Activated naive CD8-positive, alpha-beta T cell treated with anti-CD3 and anti-CD28 coated beads, Interleukin-2, amount 50 U/mL, for 16 hours (primary cell): Measurements from ENCODE around the gene ADAM17.

Experiments
- DNase-seq: peaks from one replicate; pipeline ENCODE4 v3.0.0-alpha.2; 2020; ENCODE audit warnings: low read depth, low spot score

The ADAM17 gene

DNA sequence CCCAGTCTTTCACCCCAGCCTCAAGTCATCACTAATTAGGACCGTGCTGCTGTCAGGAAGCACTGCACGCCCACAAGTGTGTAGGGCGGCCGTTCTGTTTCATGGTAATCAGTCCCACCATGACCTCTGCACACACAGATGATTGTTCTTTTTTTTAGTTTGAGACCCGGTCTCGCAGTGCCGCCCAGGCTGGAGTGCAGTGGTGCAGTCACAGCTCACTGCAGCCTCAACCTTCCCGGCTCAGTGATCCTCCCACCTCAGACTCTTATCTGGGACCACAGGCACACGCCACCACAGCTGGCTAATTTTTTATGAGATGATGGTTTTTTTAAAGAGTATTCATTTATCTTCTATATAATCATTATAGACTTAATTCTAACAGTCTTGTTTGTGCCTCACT lies 83.1 kb downstream of the ADAM17 start:
- no peak for DNase-seq

GRCh38 chr2:9471206-9471605 lies 84.4 kb downstream of the ADAM17 start:
- DNase-seq, result no peak

DNA sequence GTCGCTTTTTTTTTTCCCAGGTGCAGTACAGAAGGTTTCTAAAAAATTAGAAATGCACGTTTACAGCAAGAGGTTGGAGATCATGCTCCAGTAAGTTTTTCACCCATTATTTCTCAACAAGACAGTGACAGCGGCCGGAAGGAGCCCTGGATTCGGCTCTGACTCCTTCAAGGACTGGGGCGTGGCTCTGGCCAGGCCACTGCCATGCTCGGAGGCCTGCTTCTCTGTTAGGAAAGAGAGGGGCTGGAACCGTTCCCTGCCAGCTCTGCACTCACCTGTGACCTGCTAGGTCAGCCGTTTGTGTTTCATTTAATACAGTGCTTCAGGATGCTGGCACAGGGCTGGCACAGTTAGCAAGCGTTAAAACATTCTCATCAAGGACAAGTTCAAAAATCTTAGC lies 87.9 kb downstream of the ADAM17 start:
- no peak for DNase-seq

DNA sequence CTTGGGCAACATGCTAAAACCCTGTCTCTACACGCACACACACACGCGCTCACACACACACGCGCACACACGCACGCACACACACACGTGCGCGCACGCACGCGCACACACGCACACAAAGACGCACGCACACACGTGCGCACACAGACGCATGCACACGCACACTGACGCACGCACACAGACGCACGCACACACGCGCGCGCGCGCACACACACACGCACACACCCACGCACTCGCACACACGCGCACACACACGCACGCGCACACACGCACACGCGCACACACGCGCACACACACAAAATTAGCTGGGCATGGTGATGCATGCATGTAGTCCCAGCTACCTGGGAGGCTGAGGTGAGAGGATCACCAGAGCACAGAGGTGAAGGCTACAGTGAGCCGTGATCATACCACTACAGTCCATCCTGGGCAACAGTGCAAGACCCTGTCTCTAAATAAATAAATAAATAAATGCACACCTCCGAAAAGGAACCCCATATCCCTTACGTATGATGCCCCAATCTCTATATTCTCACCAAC lies 89.4 kb downstream of the ADAM17 start:
- DNase-seq, result no peak

GRCh38 chr2:9465170-9465569 lies 90.5 kb downstream of the ADAM17 start:
- DNase-seq, result no peak

GRCh38 chr2:9463698-9464034 lies 92.0 kb downstream of the ADAM17 start:
- no peak for DNase-seq

GRCh38 chr2:9462886-9463697 lies 92.5 kb downstream of the ADAM17 start:
- no peak for DNase-seq

- DNase-seq, result no peak
Observed at GRCh38 chr2:9462313-9462712, 93.3 kb downstream of the ADAM17 start.

- no peak for DNase-seq
Observed at GRCh38 chr2:9461079-9461478, 94.6 kb downstream of the ADAM17 start.

DNA sequence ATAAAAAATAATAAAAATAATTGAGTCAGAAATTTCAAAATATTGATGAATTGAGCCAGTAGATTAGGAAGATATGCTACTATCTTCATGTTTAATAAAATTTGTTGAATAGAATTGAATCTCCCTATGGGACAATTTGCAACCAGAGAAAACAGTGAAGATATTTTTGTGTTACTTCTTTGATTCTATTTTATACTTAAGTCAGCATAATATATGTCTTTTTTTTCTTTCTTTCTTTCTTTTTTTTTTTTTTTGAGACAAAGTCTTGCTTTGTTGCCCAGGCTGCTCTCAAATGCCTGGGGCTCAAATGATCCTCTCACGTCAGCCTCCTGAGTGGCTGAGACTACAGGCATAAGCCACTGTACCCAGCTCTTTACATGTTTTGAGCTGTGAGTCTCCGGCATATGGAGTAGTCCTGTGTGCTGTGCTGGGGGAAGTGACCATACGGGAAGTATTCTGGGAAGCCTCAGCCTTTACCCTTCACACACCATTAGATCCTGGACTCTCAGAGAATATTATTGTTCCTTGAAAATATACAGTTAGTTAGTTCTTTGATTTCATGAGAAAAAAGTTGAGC lies 95.1 kb downstream of the ADAM17 start:
- no peak for DNase-seq

- DNase-seq, result no peak
Observed at GRCh38 chr2:9451231-9451630, 104.4 kb downstream of the ADAM17 start.

DNA sequence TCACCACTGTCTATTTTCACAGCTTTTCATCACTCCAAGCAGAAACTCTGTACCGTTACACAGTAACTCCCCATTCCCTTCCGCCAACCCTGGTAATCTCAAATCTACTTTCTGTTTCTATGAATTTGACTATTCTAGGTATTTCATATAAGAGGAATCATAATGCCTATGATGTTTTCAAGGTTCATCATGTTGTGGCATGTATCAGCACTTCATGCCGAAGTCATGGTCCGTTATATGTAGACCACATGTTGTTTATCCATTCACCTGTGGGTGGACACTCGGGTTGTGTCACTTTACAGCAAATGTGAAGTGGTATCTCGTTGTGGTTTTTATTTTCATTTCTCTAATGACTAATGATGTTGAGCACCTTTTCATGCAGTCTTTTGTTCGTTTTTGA lies 110.5 kb downstream of the ADAM17 start:
- no peak for DNase-seq

DNA sequence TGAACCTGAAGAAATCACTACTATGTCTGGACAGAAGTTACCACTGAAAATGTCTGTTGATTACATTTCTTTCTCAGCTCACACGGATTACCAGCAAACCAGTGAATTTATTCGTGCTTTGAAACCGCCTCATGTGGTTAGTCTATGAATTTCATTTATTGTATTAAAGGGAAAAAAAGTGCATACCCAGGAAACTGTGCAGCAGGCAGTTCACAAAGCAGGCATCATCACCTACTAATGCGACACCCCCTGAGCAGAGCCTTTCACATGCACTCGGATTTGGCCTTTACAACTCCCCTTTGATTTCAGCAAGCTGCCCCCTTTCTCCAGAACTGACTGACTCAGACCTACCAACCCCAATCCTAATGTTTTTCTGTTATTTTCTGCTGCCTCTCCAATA lies 112.1 kb downstream of the ADAM17 start:
- no peak for DNase-seq

GRCh38 chr2:9441556-9441955 lies 114.1 kb downstream of the ADAM17 start:
- no peak for DNase-seq

DNA sequence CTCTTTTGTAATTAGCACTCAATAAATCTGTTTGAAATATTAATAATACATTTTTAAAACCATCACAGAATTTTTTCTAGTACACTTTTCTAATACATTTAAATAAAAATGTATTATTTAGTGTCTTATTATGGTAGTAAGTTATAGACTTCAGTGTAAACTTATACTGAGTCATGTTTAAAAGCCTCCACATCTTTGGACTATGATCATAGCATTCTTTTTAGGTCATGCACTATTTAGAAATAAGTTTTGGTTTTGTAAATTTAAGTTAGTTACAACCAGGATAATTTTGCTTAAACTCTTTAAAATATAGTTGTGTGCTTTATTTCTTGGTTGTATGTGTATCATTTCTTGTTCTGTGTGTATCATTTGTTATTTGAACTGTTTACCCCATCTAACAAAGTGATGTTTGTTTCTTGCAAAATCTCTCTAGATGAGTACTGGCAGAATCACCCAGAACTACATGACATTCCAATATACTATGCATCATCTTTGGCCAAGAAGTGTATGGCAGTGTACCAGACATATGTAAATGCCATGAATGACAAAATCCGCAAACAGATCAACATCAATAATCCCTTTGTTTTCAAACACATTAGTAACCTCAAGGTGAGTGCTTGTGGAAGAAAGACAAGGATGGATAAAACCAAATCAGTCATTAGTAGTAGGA lies 115.4 kb downstream of the ADAM17 start:
- DNase-seq, result no peak

DNA sequence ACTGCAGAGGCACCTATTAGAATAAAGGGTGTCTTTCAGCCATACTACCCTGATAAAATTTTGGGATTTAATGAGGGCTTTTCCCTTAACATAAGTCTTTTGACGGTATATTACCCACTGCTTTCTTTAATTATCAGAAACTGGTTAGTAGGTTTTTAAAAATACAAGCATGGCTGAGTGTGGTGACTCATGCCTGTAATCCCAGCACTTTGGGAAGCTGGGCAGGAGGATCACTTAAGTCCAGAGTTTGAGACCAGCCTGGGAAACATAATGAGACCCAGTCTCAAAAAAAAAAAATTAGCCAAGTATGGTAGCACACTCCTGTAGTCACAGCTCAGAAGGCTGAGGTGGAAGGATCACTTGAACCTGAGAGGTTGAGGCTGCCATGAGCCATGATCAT lies 116.1 kb downstream of the ADAM17 start:
- no peak for DNase-seq
